GM21619 (cell line): ENCODE measurements around the gene CDYL.
A peak's percentile ranks its signal among the peaks of the same experiment; 100 is the strongest.

Experiments
- ATAC-seq: cut with Tn5 transposase; IDR thresholded peaks from one replicate; pipeline ENCODE4 v1.9.1; 2021; ENCODE audit not compliant: unreplicated experiment

The CDYL gene, protein sequence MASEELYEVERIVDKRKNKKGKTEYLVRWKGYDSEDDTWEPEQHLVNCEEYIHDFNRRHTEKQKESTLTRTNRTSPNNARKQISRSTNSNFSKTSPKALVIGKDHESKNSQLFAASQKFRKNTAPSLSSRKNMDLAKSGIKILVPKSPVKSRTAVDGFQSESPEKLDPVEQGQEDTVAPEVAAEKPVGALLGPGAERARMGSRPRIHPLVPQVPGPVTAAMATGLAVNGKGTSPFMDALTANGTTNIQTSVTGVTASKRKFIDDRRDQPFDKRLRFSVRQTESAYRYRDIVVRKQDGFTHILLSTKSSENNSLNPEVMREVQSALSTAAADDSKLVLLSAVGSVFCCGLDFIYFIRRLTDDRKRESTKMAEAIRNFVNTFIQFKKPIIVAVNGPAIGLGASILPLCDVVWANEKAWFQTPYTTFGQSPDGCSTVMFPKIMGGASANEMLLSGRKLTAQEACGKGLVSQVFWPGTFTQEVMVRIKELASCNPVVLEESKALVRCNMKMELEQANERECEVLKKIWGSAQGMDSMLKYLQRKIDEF

GRCh38 chr6:4776131-4776492, at the start of gene CDYL:
TSS of gene CDYL (plus strand) at chr6:4776404. CDS start at chr6:4776784, 380 bp downstream.
- ATAC-seq: peak; percentile 59

DNA sequence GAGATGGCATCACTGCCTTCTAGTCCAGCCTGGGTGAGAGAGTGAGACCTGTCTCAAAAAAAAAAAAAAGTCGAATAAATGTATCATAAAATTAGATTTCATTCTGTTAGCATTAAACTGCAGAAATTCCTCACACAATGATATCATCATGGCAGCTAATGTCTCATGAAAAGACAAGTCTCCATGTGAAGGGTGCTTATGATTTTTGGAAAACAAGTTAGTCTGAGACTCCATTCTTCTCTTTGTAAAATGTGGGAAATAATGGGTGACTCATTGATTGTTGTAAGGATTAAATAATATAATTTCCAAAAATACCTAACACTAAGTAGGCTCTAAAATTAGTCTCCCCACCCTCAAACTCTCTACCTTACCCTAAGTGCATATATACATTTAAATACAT, 49.6 kb upstream of the CDYL start:
- ATAC-seq: no peak

DNA sequence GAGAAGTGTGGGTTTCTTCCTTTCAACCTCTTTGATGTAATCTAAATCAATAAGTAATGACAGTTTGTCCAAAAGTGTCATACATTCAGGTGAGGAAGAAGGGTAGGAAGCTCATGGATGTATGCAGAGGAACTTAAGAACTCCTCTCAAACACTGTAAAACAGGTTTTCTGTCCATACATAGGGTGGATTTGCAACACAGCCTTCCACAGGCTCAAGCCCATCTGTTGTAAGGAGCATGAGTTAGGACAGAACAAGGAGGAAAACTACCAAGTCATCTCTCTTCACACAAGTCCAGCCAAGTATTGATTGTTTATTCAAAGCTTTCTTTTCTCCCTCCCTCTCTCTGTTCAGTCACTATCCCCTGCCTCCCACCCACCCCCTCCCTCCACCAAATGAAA, 49.0 kb upstream of the CDYL start:
- ATAC-seq: no peak

- ATAC-seq: peak; percentile 62
Measured at GRCh38 chr6:4727671-4728435, 48.4 kb upstream of the CDYL start.

DNA sequence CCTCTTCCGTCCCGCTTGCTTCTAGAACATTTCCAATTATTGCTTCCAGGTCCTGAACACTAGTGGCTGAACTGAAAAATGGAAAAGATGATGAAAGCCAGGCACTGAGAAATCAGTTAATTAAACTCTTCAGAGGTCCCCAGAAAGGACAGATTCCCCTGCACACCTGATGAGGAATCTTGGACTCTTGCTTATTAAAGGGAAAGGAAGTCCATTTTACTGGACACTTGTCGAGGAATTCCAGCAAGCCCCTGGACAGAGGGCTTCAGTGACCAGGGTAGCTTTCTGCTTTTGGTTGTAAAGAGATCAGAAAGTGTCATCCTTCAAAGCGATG, 47.8 kb upstream of the CDYL start:
- ATAC-seq: no peak

DNA sequence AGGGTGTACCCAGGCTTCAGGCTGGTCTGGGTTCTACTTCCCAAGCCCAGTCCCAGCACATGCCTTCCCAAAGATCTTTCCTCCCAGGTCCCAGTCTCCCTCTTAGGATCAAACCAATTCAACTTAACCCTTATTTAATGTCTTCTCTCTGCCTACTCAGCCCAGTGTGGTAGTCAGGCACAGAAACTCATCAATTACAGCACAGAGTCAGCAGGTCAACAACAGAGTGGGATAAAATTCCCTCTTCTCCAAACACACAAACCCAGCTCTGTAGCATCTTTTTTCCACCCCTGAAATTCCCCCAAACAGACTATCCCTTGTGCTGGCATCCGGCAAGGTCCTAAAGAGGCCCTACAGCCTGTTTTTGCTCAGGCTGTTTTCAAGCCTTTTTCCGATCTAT, 47.3 kb upstream of the CDYL start:
- ATAC-seq: no peak

GRCh38 chr6:4731996-4732395, 44.2 kb upstream of the CDYL start:
- no peak for ATAC-seq

DNA sequence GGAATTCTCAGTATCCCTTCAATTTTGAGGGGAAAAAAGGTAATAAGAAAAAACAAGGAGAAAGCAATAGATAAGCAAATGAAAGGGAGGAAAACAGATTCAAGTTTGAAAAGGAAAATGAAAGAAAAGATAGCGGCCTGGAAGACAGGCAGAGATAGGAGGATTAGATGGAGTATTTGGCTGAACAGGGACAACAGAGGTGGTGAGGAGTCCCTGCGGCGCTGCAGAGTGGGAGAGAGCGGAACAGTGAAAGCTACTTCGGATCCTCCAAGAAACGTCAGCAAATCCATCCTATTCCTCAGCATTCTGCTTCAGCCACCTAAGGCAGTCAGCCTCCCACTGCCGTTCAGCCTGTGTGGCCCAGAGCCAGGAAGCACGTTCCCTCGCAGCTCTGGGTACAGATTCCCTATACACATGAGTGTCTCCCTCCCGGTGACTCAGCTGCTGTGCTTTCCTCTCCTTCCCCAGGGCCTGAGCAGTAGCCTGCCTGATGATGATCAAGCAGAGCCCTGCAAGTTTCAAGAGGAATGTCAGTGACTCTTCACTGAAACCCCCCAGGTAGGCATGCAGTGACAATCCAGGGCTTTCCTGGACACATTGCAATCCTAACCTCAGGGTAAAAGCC, 43.4 kb upstream of the CDYL start:
- ATAC-seq: no peak

GRCh38 chr6:4736371-4736873, 39.8 kb upstream of the CDYL start:
- ATAC-seq: no peak

DNA sequence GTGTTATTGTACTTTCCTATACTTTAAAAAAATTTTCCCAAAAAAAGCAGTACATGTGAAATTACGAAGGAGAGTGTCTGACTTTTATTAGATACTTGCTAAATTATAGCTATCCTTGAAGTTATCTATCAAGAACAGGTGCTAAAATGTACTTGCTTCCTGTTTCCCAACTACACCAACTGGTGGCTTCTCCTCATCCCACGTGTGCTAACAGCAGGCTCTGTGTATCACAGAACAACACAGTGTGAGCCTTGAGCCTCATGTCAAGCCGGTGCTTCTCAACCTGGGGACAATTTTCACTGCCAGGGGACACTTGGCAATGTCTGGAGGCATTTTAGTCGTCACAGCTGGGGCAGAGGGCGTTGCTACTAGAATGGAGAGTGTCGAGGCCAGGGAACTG, 36.2 kb upstream of the CDYL start:
- no peak for ATAC-seq

DNA sequence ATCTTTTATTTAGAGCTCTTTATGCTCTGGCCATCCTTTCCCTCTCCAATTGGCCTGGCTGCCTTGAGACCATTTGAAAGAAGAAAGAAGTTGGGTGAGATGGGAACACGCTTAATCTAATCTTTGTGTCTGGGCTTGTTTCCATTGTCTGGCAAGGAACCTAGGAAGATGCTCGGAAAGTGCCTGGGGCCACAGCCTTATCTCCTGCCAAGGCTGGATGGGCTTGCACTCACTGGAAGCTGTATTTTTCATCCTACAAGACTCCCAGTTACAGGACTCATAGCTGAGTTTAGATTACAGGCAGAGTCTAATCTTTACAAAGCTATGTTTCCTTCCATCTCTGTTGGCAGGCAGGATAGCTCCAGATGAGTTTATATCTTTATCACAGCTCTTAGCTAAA, 33.1 kb upstream of the CDYL start:
- ATAC-seq: no peak

DNA sequence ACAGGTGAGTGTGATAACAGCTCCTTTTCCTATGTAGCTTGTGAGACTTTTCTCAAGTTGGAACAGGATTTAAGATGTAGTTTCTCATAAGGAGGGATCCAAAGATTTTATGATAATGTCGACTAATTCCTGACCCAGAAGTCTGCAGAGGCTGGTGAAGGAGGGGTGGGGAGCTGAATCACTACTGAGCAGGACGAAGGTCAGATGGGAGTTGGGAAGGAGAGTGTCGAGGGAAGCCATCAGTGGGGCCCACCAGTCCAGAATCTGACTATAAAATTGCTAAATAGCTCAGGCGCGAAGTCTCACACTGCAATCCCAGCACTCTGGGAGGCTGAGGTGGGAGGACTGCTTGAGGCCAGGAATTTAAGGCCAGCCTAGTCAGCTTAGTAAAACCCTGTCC, 32.3 kb upstream of the CDYL start:
- no peak for ATAC-seq

DNA sequence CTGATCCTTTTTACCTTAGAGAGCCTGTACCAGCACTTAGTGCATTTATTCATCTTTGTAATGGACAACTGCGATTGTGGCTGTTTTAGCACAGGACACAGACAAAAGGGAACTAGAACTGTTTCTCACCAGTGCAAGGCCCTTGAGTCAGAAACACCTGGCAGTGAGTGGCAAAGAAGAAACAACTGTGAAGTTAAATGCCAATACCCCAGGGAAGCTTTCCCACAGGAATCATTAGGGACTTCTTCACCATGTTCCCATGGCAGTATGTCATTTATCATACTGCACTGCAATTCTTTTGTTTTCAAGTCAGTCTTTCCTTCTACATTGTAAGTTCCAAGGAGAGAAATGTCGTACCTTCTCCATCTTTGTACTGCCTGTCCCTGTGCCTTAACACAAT, 28.6 kb upstream of the CDYL start:
- ATAC-seq: no peak

DNA sequence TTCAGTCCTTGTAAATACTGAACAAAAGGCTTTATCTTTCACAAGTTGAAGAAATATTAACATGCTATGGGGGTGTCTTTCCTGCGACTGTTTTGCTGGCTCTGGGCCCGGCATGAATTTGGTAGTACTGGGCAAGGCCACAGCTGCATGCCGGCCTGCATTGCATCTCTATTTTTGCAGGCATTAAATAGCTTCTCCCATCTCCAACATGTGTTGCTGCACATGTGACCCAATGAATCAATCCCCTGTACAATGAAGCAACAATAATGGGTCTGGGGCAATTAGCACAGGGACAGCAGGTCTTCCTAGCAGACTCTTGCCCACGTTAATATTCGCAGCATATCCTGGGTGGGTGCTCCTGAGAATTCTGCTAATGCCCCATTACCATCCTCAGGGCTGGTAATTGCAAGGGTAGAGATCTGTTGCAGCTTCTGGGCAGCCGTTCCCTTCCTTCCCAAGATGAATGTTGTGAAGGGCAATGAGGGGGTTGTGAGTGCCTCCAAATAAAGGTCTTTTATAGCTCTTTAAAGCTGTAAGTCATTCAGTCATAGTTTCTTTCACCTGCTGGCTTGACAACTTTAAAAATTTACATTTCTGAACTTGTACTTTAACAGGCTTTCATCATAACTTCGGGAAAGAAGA, 24.3 kb upstream of the CDYL start:
- no peak for ATAC-seq

DNA sequence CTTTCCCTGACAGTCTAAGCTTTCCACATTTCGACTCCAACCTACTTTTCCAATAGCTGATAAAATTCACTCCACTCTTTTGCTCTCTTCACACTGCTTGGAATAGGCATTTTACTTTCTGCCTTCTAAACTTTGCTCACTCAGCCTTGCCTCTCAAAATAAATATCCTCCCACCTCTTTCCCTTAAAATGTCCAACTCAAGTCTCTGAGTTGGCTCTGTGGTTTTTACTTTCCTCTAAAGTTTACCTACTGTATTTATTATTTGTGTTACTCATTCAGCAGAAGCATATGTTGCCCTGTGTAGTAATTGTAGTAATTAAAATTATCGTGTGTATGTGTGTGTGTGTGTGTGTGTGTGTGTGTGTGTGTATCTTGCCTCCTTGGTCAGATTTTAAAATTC, 20.0 kb upstream of the CDYL start:
- no peak for ATAC-seq

GRCh38 chr6:4759997-4760396, 16.2 kb upstream of the CDYL start:
- ATAC-seq: no peak

DNA sequence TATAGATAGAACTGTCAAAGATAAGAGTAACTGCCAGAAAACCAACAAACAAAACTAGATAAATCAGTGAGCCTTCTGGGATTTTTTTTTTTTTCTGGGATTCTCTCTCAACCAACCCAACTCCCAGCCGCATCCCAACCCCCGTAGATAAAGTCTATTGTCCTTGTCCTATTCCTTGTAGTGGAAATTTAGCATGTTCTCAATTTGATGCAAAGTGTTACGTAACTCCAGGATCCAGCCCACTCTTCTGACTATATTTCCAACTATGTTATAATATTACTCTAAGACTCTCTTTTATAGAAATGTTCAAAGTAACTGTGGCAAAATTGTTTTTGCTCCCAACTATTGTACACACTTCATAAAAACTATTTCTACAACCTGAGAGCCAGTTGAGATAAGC, 15.4 kb upstream of the CDYL start:
- no peak for ATAC-seq

- ATAC-seq: no peak
Measured at GRCh38 chr6:4762294-4762693, 13.9 kb upstream of the CDYL start.

GRCh38 chr6:4763921-4764320, 12.3 kb upstream of the CDYL start:
- ATAC-seq: no peak

DNA sequence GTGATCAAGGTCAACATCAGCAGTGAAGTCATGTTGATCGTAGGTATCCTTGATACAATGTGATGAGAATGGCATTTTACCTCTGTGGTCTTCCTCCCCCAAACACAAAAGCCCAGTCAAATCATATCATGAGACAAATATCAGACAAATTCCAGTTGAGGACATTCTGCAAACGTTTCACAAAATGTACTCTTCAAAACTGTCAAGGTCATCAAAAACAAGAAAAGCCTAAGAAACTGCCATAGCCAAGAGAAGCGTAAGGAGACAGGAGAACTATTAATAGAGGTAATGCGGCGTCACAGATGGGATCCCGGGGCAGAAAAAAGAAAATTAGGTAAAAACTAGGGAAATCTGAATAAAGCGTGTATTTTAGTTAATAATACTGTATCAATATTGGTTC, 7.4 kb upstream of the CDYL start:
- no peak for ATAC-seq

DNA sequence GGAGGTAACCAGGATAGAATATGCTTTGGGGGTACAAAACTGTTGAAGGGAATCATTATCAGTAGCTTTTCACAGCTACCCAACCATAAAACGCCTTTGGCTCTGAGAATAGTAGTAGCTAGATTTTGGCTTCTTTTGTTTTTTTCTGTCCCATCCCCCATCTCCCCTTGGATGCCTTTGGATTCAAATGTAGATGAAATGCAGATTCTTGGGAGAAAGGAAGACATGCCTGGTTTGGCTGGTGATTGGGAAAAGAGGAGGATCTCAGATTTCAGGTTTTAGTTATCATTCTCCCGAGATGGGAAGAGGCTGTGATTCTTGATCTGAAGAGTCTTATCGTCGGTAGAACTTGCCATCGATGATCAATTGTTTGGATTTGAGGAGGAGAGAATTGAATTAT, 3.5 kb upstream of the CDYL start:
- no peak for ATAC-seq
